Pancreas (tissue), 10 donors: ENCODE data around the gene ZPBP2. TPM values are rescaled to one million over a fixed set of nuclear protein-coding genes. Genes with fewer than 3 reads are reported as not detected.
"Not testable (repeated sequence)": the region's sequence is repeated elsewhere in the genome, so short reads cannot be mapped to it uniquely, and the experiment has no call there.

Experiments
- ATAC-seq, 4 donors: fragments of 200-7000 bp; cut with Tn5 transposase; one replicate each; pipeline versions ENCODE4 v1.8.0 to v1.9.1; 2020; ENCODE audit warnings: mild to moderate bottlenecking in 4 of 4, moderate library complexity in 4 of 4
- DNase-seq, 6 donors: peaks; one replicate each; pipeline ENCODE4 v3.0.0-alpha.2; 2020
- FAIRE-seq: peaks from 2 replicates; lab custom pipeline; 2012; peaks lifted over from hg19 to GRCh38; lab: Jason Lieb, UNC
- H3K27ac ChIP-seq, 4 donors: fragments of 200-600 bp; sonication (generic); 1 replicate in 3 of 4; 2 replicates in 1 of 4; pipeline versions ENCODE4 v1.5.0 to v1.8.0; 2020
- H3K27me3 ChIP-seq, 4 donors: fragments of 200-600 bp; one replicate each; pipeline ENCODE4 v1.8.0; 2021
- H3K36me3 ChIP-seq, 3 donors: fragments of 200-600 bp; sonication (generic) in 1 of 3; one replicate each; pipeline versions ENCODE4 v1.5.0 to v1.8.0; 2020 to 2021
- H3K4me1 ChIP-seq, 3 donors: fragments of 200-600 bp; one replicate each; pipeline ENCODE4 v1.8.0; 2021
- H3K4me3 ChIP-seq, 4 donors: fragments of 200-600 bp; sonication (generic) in 2 of 4; one replicate each; pipeline versions ENCODE4 v1.5.0 to v1.8.0; 2020 to 2021
- H3K9me3 ChIP-seq, 4 donors: fragments of 200-600 bp; one replicate each; pipeline ENCODE4 v1.8.0; 2021
- WGBS, 2 donors: extraction: QIAGEN DNeasy Blood & Tissue Kit; methylation state at CpG; one replicate each; pipeline ENCODE4 v1.1.7; 2013; 5-methylcytosine and 5-hydroxymethylcytosine counted together
- intact Hi-C, 3 donors: fragments of 100-400 bp; cut with DNase I; formaldehyde crosslinking; loops; one replicate each; pipeline versions ENCODE4 v1.11.1 to v1.14.2; 2022
- polyA plus RNA-seq, 2 donors: library from polyadenylated mRNA; stranded (reverse); fragments of 200-250 nt; gene quantifications; one replicate each; pipeline ENCODE4 v1.2.3, GENCODE V29; 2013
- total RNA-seq, 6 donors: library from RNA; stranded (reverse); fragmentation: NEBNext Ultra II Directional in 4 of 6; extraction: Animal tissue kit (Norgen Biotek cat#: 25700) in 4 of 6; gene quantifications; one replicate each; pipeline versions ENCODE4 v1.2.1 to v1.2.4, GENCODE V29; 2021 to 2023
- TF ChIP-seq, protein P1 (sequence below), 4 donors: fragments of 200-600 bp; sonication (generic) in 3 of 4; IDR thresholded peaks; one replicate each; pipeline versions ENCODE4 v1.5.0 to v1.8.0; 2021; ENCODE audit warnings: antibody characterized with exemption in 4 of 4
- donor health status: healthy with polysubstance abuse.
- donor health status: DM: no; HTN: no; CAD: no; lungs with moderate emphysema.
- donor health status: DM: no; HTN: no; CAD: no.
- donor health status: control.
- donor health status: control.
- donor health status: Bipolar disorder and iron deficiency.
- donor health status: DM: yes; HTN: yes; CAD: no.
- donor health status: DM: no; HTN: no; CAD: no.
- donor health status: DM: no; HTN: no; CAD: no.
- donor health status: DM: yes; HTN: yes; CAD: no.

ZPBP2 gene
- total and polyA plus RNA-seq, 8 donors, result not detected

DNA sequence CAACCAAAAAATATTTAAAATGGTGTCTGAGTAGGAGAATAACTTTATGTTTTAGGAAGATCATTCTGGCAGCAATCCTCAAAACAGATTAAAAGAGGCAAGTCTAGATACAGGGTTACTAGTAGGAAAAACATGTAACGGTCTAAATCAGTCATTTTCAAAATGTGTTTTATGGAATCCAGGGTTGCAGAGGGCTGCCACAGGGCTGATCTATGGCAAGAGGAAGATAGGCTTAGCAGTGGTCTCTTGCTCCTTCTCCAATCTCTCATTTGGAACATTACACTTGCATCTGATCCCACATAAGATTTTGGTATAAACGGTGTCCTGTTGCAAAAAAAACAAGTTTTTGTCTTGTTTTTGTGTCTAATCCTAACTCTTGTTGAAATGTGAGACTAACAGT is 13.1 kb upstream of the ZPBP2 start:
- FAIRE-seq (no peak), DNase-seq (no peak), ATAC-seq (no peak)
- H3K27me3 ChIP-seq, result peaks cover 0 to 8% (median 0%) of the 10 kb centered on the region in 4 donors
- H3K4me1 ChIP-seq, result no peaks in the 10 kb centered on the region
- no peaks in the 10 kb centered on the region for H3K36me3 ChIP-seq
- H3K4me3 ChIP-seq, result no peak overlapping the region
- TF ChIP-seq, protein P1, sequence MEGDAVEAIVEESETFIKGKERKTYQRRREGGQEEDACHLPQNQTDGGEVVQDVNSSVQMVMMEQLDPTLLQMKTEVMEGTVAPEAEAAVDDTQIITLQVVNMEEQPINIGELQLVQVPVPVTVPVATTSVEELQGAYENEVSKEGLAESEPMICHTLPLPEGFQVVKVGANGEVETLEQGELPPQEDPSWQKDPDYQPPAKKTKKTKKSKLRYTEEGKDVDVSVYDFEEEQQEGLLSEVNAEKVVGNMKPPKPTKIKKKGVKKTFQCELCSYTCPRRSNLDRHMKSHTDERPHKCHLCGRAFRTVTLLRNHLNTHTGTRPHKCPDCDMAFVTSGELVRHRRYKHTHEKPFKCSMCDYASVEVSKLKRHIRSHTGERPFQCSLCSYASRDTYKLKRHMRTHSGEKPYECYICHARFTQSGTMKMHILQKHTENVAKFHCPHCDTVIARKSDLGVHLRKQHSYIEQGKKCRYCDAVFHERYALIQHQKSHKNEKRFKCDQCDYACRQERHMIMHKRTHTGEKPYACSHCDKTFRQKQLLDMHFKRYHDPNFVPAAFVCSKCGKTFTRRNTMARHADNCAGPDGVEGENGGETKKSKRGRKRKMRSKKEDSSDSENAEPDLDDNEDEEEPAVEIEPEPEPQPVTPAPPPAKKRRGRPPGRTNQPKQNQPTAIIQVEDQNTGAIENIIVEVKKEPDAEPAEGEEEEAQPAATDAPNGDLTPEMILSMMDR (IDR thresholded peaks at IDR 0.05), result no peak
- 70 to 75% methylated on average over 2 of the region's 2 CpGs for WGBS, 2 donors
- intact Hi-C loops, result no loop called here
- no peaks in the 10 kb centered on the region for H3K9me3 ChIP-seq
- no peak overlapping the region for H3K27ac ChIP-seq

DNA sequence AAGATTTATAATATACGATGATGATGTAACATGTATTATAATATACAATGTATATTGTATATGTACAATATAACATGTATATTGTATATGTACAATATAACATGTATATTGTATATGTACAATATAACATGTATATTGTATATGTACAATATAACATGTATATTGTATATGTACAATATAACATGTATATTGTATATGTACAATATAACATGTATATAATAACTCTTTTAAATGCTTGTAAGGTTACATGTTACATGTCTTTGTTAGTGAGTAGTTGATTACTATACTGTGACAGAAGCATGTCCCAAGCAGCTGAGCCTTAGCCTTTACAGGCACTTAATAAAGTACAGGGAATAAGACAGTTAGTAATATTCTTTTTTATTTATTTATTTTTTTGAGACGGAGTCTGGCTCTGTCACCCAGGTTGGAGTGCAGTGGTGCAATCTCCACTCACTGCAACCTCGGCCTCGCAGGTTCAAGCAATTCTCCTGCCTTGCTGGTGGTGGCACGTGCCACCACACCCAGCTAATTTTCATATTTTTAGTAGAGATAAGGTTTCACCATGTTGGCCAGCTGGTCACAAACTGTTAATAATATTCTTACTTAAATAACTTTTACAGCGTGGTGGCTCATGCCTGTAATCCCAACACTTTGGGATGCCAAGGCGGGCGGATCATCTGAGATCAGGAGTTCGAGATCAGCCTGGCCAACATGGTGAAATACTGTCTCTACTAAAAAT is 11.9 kb upstream of the ZPBP2 start:
- H3K4me3 ChIP-seq, H3K4me1 ChIP-seq, ATAC-seq, H3K27ac ChIP-seq, DNase-seq, H3K36me3 ChIP-seq, H3K9me3 ChIP-seq, FAIRE-seq, intact Hi-C loops: not testable (repeated sequence)
- H3K27me3 ChIP-seq, result peaks cover 0 to 16% (median under 1%) of the 10 kb centered on the region in 4 donors
- 75 to 87% methylated on average over 9 of the region's 9 CpGs for WGBS, 2 donors

DNA sequence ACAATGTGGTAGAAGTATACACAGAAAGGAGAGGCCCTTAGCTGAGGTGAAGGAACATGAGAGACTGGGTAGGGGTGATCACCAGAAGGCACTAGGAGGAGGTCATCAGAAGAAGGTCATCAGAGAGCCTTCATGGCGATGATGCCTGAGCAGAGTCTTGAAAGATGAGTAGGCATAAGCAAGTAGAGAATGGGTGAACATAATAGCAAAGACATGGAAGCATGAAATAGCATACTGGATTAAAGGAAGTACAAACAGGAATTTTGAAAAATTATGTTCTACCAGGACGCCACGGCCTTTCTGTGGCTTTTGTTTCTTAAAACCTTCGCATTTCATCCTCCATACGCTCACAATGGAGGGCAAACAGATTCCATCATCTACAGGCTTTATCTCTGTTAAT is 6.8 kb upstream of the ZPBP2 start:
- Histone ChIP-seq H3K27me3 (peaks cover 7 to 40% (median 17%) of the 10 kb centered on the region in 4 donors), H3K27ac (no peak overlapping the region), H3K4me1 (peaks cover 0 to 10% (median 0%) of the 10 kb centered on the region in 3 donors), H3K9me3 (no peaks in the 10 kb centered on the region), H3K36me3 (no peaks in the 10 kb centered on the region), H3K4me3 (no peak overlapping the region)
- TF ChIP-seq, protein P1 (IDR thresholded peaks at IDR 0.05), result no peak
- DNase-seq, result no peak
- intact Hi-C loops, result no loop called here
- ATAC-seq, result no peak
- FAIRE-seq, result no peak
- WGBS, 2 donors, result 86 to 87% methylated on average over 5 of the region's 5 CpGs

DNA sequence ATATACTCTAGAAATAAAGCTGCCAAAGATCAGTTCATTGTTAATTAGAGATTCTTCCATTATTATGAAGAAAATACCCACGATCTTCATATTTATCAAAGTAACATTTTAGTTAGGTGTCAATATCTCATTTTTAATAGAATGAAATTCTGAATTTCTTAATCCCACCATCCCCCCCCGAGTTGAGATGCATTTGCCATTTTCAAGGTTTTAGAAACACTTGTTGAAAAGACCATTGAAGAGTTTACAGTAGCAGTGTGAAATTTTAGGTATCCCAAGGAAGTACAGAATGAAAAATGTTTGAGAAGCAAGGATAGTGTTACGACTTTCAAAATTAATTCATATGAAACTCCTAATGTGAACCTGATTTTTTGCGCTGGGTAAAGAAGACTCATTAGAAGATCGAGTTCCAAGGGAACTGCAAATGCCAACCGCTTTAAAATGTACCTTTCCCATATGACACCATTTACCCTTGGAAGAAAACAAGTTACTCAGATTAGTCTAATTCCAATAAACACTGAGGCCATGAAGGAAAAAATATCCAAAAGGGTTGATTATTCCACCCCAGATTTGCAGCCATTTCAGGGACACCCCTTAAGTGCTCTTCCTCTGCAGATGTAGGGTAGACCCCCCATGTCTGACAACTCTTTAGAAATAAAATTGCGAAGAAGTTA is 4.6 kb upstream of the ZPBP2 start:
- Histone ChIP-seq H3K9me3 (no peaks in the 10 kb centered on the region), H3K27ac (no peak overlapping the region), H3K4me3 (no peak overlapping the region), H3K4me1 (peaks cover 0 to 10% (median 0%) of the 10 kb centered on the region in 3 donors), H3K27me3 (peaks cover 7 to 53% (median 17%) of the 10 kb centered on the region in 4 donors), H3K36me3 (no peaks in the 10 kb centered on the region)
- intact Hi-C loops, result no loop called here
- ATAC-seq, result no peak
- DNase-seq, result no peak
- FAIRE-seq, result no peak
- 55 to 67% methylated on average over 7 of the region's 7 CpGs for WGBS, 2 donors
- TF ChIP-seq, protein P1 (IDR thresholded peaks at IDR 0.05), result no peak

DNA sequence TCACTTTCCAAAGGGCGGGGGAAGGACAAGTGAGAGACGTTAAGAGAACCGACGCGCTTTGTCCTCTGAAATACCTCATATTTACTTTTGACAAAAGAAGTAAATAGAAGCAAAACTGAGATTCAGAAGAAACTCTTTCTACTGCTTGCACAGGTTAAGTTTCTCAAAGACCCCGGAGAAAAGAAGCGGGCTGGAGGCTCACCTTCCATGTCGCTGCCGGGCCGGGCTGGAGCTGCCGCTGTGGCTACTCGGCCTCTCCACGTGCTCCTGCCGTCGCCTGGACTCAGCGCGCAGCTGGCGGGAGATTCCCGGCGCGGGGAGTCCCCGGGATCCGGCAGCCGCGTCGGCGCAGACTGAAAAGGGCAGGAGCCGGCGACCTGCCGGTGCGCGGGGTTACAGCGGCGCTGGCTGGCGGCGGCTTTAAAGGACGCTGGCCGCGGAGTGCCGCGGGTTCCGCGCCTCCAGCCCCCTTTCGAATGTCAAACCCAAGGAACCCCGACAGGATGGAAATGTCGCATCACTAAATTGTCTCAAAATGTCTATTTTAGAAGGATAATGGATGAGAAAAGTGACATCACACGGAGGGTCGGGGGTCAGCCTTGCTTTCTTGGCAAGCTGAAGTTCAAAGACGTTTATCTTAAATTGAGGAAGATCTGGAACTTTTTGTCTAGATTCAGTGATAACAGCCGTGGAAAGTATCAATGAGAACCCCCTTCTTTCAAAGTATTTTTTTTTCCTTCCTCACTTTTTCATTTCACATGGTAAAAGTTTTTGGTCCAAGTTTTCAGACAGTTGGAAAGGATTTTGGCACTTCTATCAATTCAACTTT is 3.9 kb upstream of the ZPBP2 start, which contains the start of gene IKZF3:
Gene IKZF3, minus strand, starts transcription at position 395 of the 829 bp plus-strand sequence. Its CDS starts 186 bp downstream, at position 209.
- ATAC-seq (peak; percentile 99), DNase-seq (peak; percentile 63 to 92 (median 73)), FAIRE-seq (no peak)
- Histone ChIP-seq H3K4me3 (peak within 1 kb of the TSS in 1 of 4 donors; percentile 25), H3K36me3 (no peaks in the 10 kb centered on the region), H3K27ac (no peak within 1 kb of the TSS), H3K27me3 (peaks cover 7 to 56% (median 17%) of the 10 kb centered on the region in 4 donors), H3K4me1 (peaks cover 0 to 10% (median 0%) of the 10 kb centered on the region in 3 donors), H3K9me3 (no peaks in the 10 kb centered on the region)
- TF ChIP-seq, protein P1 (IDR thresholded peaks at IDR 0.05), result no peak
- intact Hi-C loops, result no loop called here
- WGBS, 2 donors, result 2 to 3% methylated on average over 50 of the region's 50 CpGs
